Measurements from ENCODE around the gene FLOT2.
"Not testable (repeated sequence)": the region's sequence is repeated elsewhere in the genome, so short reads cannot be mapped to it uniquely, and the experiment has no call there.

FLOT2 gene

GRCh38 chr17:28907709-28908475, 10.4 kb upstream of the FLOT2 start:
- TF ChIP-seq CTCF (IDR thresholded peaks at IDR 0.05; ENCODE audit: extremely low read depth, missing control alignments), result no peak

GRCh38 chr17:28906706-28907438, 9.3 kb upstream of the FLOT2 start:
- DNase-seq (ENCODE audit: low spot score), result no peak
- TF ChIP-seq CTCF (IDR thresholded peaks at IDR 0.05; ENCODE audit: extremely low read depth, missing control alignments), result no peak

More at GRCh38 chr17:28907709-28908475, 10.4 kb upstream of the FLOT2 start:
- no peak for DNase-seq (ENCODE audit: low spot score)

GRCh38 chr17:28906276-28906675, 8.7 kb upstream of the FLOT2 start:
- no peak for DNase-seq (ENCODE audit: low spot score)
- no peak for TF ChIP-seq CTCF (IDR thresholded peaks at IDR 0.05; ENCODE audit: extremely low read depth, missing control alignments)

GRCh38 chr17:28904800-28905199, 7.3 kb upstream of the FLOT2 start:
- TF ChIP-seq CTCF (IDR thresholded peaks at IDR 0.05; ENCODE audit: extremely low read depth, missing control alignments), result no peak
- DNase-seq (ENCODE audit: low spot score), result no peak

- DNase-seq (ENCODE audit: low spot score), result not testable (repeated sequence)
Observed at GRCh38 chr17:28903546-28903841, 6.0 kb upstream of the FLOT2 start.

GRCh38 chr17:28902819-28903545, 5.4 kb upstream of the FLOT2 start, which contains the start of gene DHRS13:
TSS of gene DHRS13 (minus strand) at chr17:28903079. CDS start at chr17:28902944, 135 bp downstream.
- peak; percentile 97 for DNase-seq (ENCODE audit: low spot score)

More at GRCh38 chr17:28902819-28903545, 5.4 kb upstream of the FLOT2 start, which contains the start of gene DHRS13:
- TF ChIP-seq CTCF (IDR thresholded peaks at IDR 0.05; ENCODE audit: extremely low read depth, missing control alignments), result peak; percentile 85

Data from GM20000 (cell line).